IMR-90 (cell line): ENCODE results near the gene EFCAB9. TPM values are rescaled to one million over a fixed set of nuclear protein-coding genes. Genes with fewer than 3 reads are reported as not detected.

Source experiments
- ATAC-seq: fragments of 200-7000 bp; cut with Tn5 transposase; 2 replicates; pipeline ENCODE4 v1.9.1; 2020; ENCODE audit warnings: low read depth, mild to moderate bottlenecking, moderate library complexity
- BruUV-seq: library from RNA; stranded (reverse); fragments of 400-500 nt; replicated peaks from 2 replicates; lab custom pipeline; 2021; lab: Mats Ljungman, UMichigan
- CTCF ChIA-PET: fragments of 300-600 bp; formaldehyde crosslinking; extraction: SDS; loops from one replicate; lab custom pipeline; 2021; ENCODE audit warnings: antibody characterized with exemption; lab: Yijun Ruan, JAX
- POLR2A ChIA-PET: fragments of 300-600 bp; sonication (Branson Sonifier 250); formaldehyde crosslinking; loops from one replicate; lab custom pipeline; 2022; ENCODE audit warnings: antibody characterized with exemption; ENCODE audit not compliant: unreplicated experiment; lab: Charles Lee
- DNase-seq: peaks from one replicate; pipeline ENCODE4 v3.0.0; 2013
- H2AFZ ChIP-seq: replicated peaks from 2 replicates; pipeline ENCODE3; 2013; ENCODE audit warnings: low read length, mild to moderate bottlenecking; ENCODE audit not compliant: poor library complexity
- H2AK5ac ChIP-seq: 2 replicates; pipeline ENCODE4 v1.6.1; 2013; ENCODE audit warnings: low read depth, low read length, inconsistent platforms
- H2AK9ac ChIP-seq: replicated peaks from 2 replicates; pipeline ENCODE3; 2013; ENCODE audit warnings: mild to moderate bottlenecking, low read depth, low read length, moderate library complexity; ENCODE audit not compliant: poor library complexity
- H2BK120ac ChIP-seq: 2 replicates; pipeline ENCODE4 v1.6.1; 2013; ENCODE audit warnings: low read depth, low read length, inconsistent platforms
- H2BK15ac ChIP-seq: 3 replicates; pipeline ENCODE4 v1.6.1; 2013; ENCODE audit warnings: low read depth, low read length, inconsistent platforms
- H2BK20ac ChIP-seq: 2 replicates; pipeline ENCODE4 v1.6.1; 2013; ENCODE audit warnings: low read depth, mild to moderate bottlenecking, inconsistent platforms, low read length, moderate library complexity
- H2BK5ac ChIP-seq: 2 replicates; pipeline ENCODE4 v1.6.1; 2013; ENCODE audit warnings: mild to moderate bottlenecking, low read depth, low read length, inconsistent platforms; ENCODE audit not compliant: poor library complexity, severe bottlenecking
- H3K14ac ChIP-seq: replicated peaks from 2 replicates; pipeline ENCODE4 v1.6.1; 2013; ENCODE audit warnings: low read depth, low read length, inconsistent platforms
- H3K18ac ChIP-seq: 2 replicates; pipeline ENCODE4 v1.6.1; 2013; ENCODE audit warnings: low read depth, low read length, control low read depth
- H3K23ac ChIP-seq: 2 replicates; pipeline ENCODE4 v1.6.1; 2013; ENCODE audit warnings: low read depth, low read length, inconsistent platforms
- H3K27ac ChIP-seq: 2 replicates; pipeline ENCODE4 v1.5.1; 2013; ENCODE audit warnings: mild to moderate bottlenecking, control low read depth, low read length; ENCODE audit not compliant: insufficient read depth
- H3K27me3 ChIP-seq: 2 replicates; pipeline ENCODE4 v1.6.1; 2013; ENCODE audit warnings: low read length; ENCODE audit not compliant: control insufficient read depth, insufficient read depth
- H3K36me3 ChIP-seq: 2 replicates; pipeline ENCODE4 v1.6.1; 2013; ENCODE audit warnings: low read length, mixed read lengths; ENCODE audit not compliant: control insufficient read depth, insufficient read depth
- H3K4ac ChIP-seq: 2 replicates; pipeline ENCODE4 v1.6.1; 2013; ENCODE audit warnings: low read depth, low read length, inconsistent platforms
- H3K4me1 ChIP-seq: 2 replicates; pipeline ENCODE4 v1.6.1; 2013; ENCODE audit warnings: low read length, mixed read lengths; ENCODE audit not compliant: control insufficient read depth, insufficient read depth
- H3K4me2 ChIP-seq: 2 replicates; pipeline ENCODE4 v1.6.1; 2013; ENCODE audit warnings: low read depth, mild to moderate bottlenecking, control low read depth, low read length, moderate library complexity
- H3K4me3 ChIP-seq: 2 replicates; pipeline ENCODE4 v1.5.1; 2013; ENCODE audit warnings: low read depth, mild to moderate bottlenecking, control low read depth, low read length, moderate library complexity; ENCODE audit not compliant: insufficient read depth
- H3K56ac ChIP-seq: 2 replicates; pipeline ENCODE4 v1.6.1; 2013; ENCODE audit warnings: low read length, inconsistent platforms; ENCODE audit not compliant: insufficient read depth; ENCODE audit errors: extremely low read depth
- H3K79me1 ChIP-seq, 2 experiments: 2 replicates each; pipeline ENCODE4 v1.6.1; 2013; ENCODE audit warnings: low read length in 2 of 2, inconsistent platforms in 1 of 2, low read depth in 1 of 2
- H3K9ac ChIP-seq: 2 replicates; pipeline ENCODE4 v1.6.1; 2013; ENCODE audit warnings: low read depth, low read length, control low read depth
- H3K9me1 ChIP-seq: 2 replicates; pipeline ENCODE4 v1.6.1; 2013; ENCODE audit warnings: low read length, inconsistent platforms; ENCODE audit not compliant: insufficient read depth
- H3K9me3 ChIP-seq: 2 replicates; pipeline ENCODE4 v1.6.1; 2013; ENCODE audit warnings: low read length; ENCODE audit not compliant: control insufficient read depth, insufficient read depth
- H4K20me1 ChIP-seq: 2 replicates; pipeline ENCODE4 v1.6.1; 2013; ENCODE audit warnings: low read length, inconsistent platforms; ENCODE audit not compliant: insufficient read depth
- H4K5ac ChIP-seq: 2 replicates; pipeline ENCODE4 v1.6.1; 2013; ENCODE audit warnings: mild to moderate bottlenecking, low read depth, low read length, control low read depth
- H4K8ac ChIP-seq, 2 experiments: 2 replicates each; pipeline ENCODE4 v1.6.1; 2013; ENCODE audit warnings: low read depth in 2 of 2, low read length in 2 of 2, control low read depth in 1 of 2, inconsistent platforms in 1 of 2
- H4K91ac ChIP-seq: 2 replicates; pipeline ENCODE4 v1.6.1; 2013; ENCODE audit warnings: low read depth, low read length, inconsistent platforms; ENCODE audit not compliant: insufficient read depth
- FOS ChIP-seq: fragments of 150-350 bp; IDR thresholded peaks from 2 replicates; pipeline ENCODE4 v1.6.1; 2016; ENCODE audit warnings: low read depth, low read length
- MXI1 ChIP-seq: IDR thresholded peaks from 2 replicates; pipeline ENCODE4 v1.6.1; 2012; ENCODE audit warnings: low read depth, mild to moderate bottlenecking, low read length, moderate library complexity, borderline replicate concordance
- POLR2A ChIP-seq: IDR thresholded peaks from 2 replicates; pipeline ENCODE4 v1.6.1; 2012; ENCODE audit warnings: mild to moderate bottlenecking, low read depth, low read length
- RCOR1 ChIP-seq: IDR thresholded peaks from 2 replicates; pipeline ENCODE4 v1.6.1; 2012; ENCODE audit warnings: mild to moderate bottlenecking, low read length, improper control_type of control experiment; ENCODE audit not compliant: insufficient replicate concordance
- RFX5 ChIP-seq: IDR thresholded peaks from 2 replicates; pipeline ENCODE4 v1.8.0; 2012; ENCODE audit warnings: low read depth, mild to moderate bottlenecking, low read length, moderate library complexity
- WGBS, 2 experiments: methylation state at CpG; one replicate each; pipeline versions ENCODE4 v1.1.5 to v1.1.7; 2013; ENCODE audit warnings: missing lambda C conversion rate in 2 of 2; ENCODE audit not compliant: insufficient read length in 1 of 2; ENCODE audit errors: extremely low coverage in 2 of 2; 5-methylcytosine and 5-hydroxymethylcytosine counted together
- dilution Hi-C: fragments of 300-500 bp; cut with HindIII; formaldehyde crosslinking; loops from one replicate; pipeline ENCODE4 v1.14.3; 2018; ENCODE audit warnings: low sequenced_read_pairs; ENCODE audit not compliant: unreplicated experiment
- in situ Hi-C: fragments of 300-500 bp; cut with MboI; formaldehyde crosslinking; loops from 3 replicates; pipeline ENCODE4 v1.14.3; 2019; ENCODE audit warnings: low sequenced_read_pairs, inconsistent platforms, mixed read lengths
- intact Hi-C: fragments of 100-400 bp; cut with micrococcal nuclease; formaldehyde crosslinking; loops from 2 replicates; pipeline ENCODE4 v1.10.0; 2022
- polyA plus RNA-seq, 3 experiments: library from polyadenylated mRNA; depleted of rRNA; stranded (reverse); fragments of >200 nt; gene quantifications; 2 replicates each; pipeline ENCODE4 v1.2.3, GENCODE V29; 2012; ENCODE audit warnings: low replicate concordance in 1 of 3
- total RNA-seq: library from RNA; depleted of rRNA; stranded (reverse); fragments of >200 nt; gene quantifications from 2 replicates; pipeline ENCODE4 v1.2.3, GENCODE V29; 2012

EFCAB9 gene
- total and polyA plus RNA-seq, 2 of the 4 experiments (the other 2 are of a cell fraction) = not detected

GRCh38 chr5:172159016-172159415 is 35.0 kb upstream of the EFCAB9 start:
- intact Hi-C loops (no loop called here), in situ Hi-C loops (no loop called here), dilution Hi-C loops (no loop called here)
- Histone ChIP-seq H3K4me1 (peaks cover 3% of the 10 kb centered on the region; the same call in 1 of the 2 replicates), H3K14ac (no peak overlapping the region), H4K5ac (no peak overlapping the region), H3K56ac (no peak overlapping the region), H2BK120ac (no peak overlapping the region), H3K23ac (no peak overlapping the region), H3K9me1 (peaks cover 33% of the 10 kb centered on the region; the same call in 1 of the 2 replicates), H4K91ac (no peak overlapping the region), H2BK5ac (no peak overlapping the region), H3K9me3 (no peaks in the 10 kb centered on the region), H2AK9ac (no peak overlapping the region), H4K20me1 (peaks cover 32% of the 10 kb centered on the region), H3K36me3 (peaks cover 13% of the 10 kb centered on the region), H3K4me2 (no peak overlapping the region), H4K8ac (no peak overlapping the region), H3K27ac (no peak overlapping the region), H2AFZ (no peak overlapping the region), H3K79me1 (peaks cover 34 to 66% of the 10 kb centered on the region in 2 experiments), H3K18ac (no peak overlapping the region), H3K27me3 (no peaks in the 10 kb centered on the region), H2BK20ac (no peak overlapping the region), H2BK15ac (no peak overlapping the region), H3K4ac (no peak overlapping the region), H2AK5ac (no peak overlapping the region), H3K4me3 (no peak overlapping the region), H3K9ac (no peak overlapping the region)
- no peak for ATAC-seq
- no TSS peak for BruUV-seq
- CTCF ChIA-PET = interaction anchor here (0.6 to 0.7 kb wide), 2 partner anchors 27 to 29 kb away, joined by 3 to 5 read pairs; partner anchors contain the start of gene STK10
- no CpG with 5 or more reads among the region's 8 CpGs for WGBS, 2 experiments
- TF ChIP-seq RFX5 = no peak
- TF ChIP-seq MXI1 = no peak
- TF ChIP-seq POLR2A = no peak
- TF ChIP-seq FOS = no peak
- TF ChIP-seq RCOR1 = no peak
- POLR2A ChIA-PET = no interaction called here
- no peak for DNase-seq
